Gastrocnemius medialis (tissue), 4 donors: ENCODE data around the gene WEE1. TPM values are rescaled to one million over a fixed set of nuclear protein-coding genes. Genes with fewer than 3 reads are reported as not detected.

Source experiments
- ATAC-seq, 2 donors: fragments of 150-250 bp; one replicate each; pipeline ENCODE4 v1.9.1; 2016
- DNase-seq, 2 donors: peaks; one replicate each; pipeline ENCODE4 v3.0.0-alpha.2; 2019
- H3K27ac ChIP-seq, 4 donors: fragments of 200-600 bp; sonication (generic); 1 replicate in 1 of 4; 2 replicates in 3 of 4; pipeline ENCODE4 v1.5.1; 2016 to 2018; ENCODE audit warnings: mild to moderate bottlenecking in 2 of 4, moderate library complexity in 1 of 4
- H3K27me3 ChIP-seq, 3 donors: fragments of 200-600 bp; sonication (generic) in 2 of 3; 1 replicate in 1 of 3; 2 replicates in 2 of 3; pipeline versions ENCODE4 v1.5.1 to v1.6.0; 2016 to 2019; ENCODE audit warnings: mild to moderate bottlenecking in 1 of 3, moderate library complexity in 1 of 3
- H3K36me3 ChIP-seq, 2 donors: fragments of 200-600 bp; sonication (generic) in 1 of 2; one replicate each; pipeline ENCODE4 v1.5.1; 2017 to 2018
- H3K4me1 ChIP-seq, 2 donors: fragments of 200-600 bp; sonication (generic) in 1 of 2; one replicate each; pipeline ENCODE4 v1.5.1; 2016 to 2017; ENCODE audit warnings: mild to moderate bottlenecking in 2 of 2
- H3K4me3 ChIP-seq, 4 donors: fragments of 200-600 bp; sonication (generic) in 3 of 4; 1 replicate in 1 of 4; 2 replicates in 3 of 4; pipeline ENCODE4 v1.5.1; 2016 to 2019; ENCODE audit warnings: mild to moderate bottlenecking in 2 of 4
- H3K9me3 ChIP-seq, 3 donors: fragments of 200-600 bp; sonication (generic) in 2 of 3; 1 replicate in 1 of 3; 2 replicates in 2 of 3; pipeline ENCODE4 v1.5.1; 2016 to 2019
- CTCF ChIP-seq, 5 experiments: fragments of 450-650 bp in 3 of 5; fragments of 200-600 bp in 2 of 5; sonication (generic) in 2 of 5; IDR thresholded peaks in 4 of 5; conservative IDR thresholded peaks in 1 of 5; 1 replicate in 4 of 5; 2 replicates in 1 of 5; pipeline ENCODE4 v1.5.1; 2016 to 2019; ENCODE audit warnings: antibody characterized with exemption in 5 of 5, mild to moderate bottlenecking in 3 of 5, moderate library complexity in 3 of 5
- POLR2A ChIP-seq, 2 donors: fragments of 450-650 bp; IDR thresholded peaks; one replicate each; pipeline ENCODE4 v1.6.1; 2017; ENCODE audit warnings: antibody characterized with exemption in 2 of 2, mild to moderate bottlenecking in 2 of 2, moderate library complexity in 2 of 2
- in situ Hi-C, 4 donors: fragments of 200-750 bp; cut with MboI; loops; one replicate each; pipeline versions ENCODE4 v1.15.0 to v1.8.0; 2017; ENCODE audit warnings: low sequenced_read_pairs in 4 of 4
- intact Hi-C: fragments of 100-400 bp; cut with DNase I; formaldehyde crosslinking; loops from one replicate; pipeline ENCODE4 v1.15.1; 2023; ENCODE audit warnings: low total_unique reads
- total RNA-seq, 4 donors: library from RNA; depleted of rRNA; stranded (reverse); fragments of >200 nt; gene quantifications; one replicate each; pipeline versions ENCODE4 v1.1.0 to v1.2.3, GENCODE V29; 2016

The WEE1 gene
- total RNA-seq, 4 donors from 2014 or later, result 6.8 to 16.2 (median 10.6) TPM

- TF ChIP-seq CTCF (IDR thresholded peaks at IDR 0.05 in 4 of 5, conservative IDR thresholded peaks at IDR 0.05 in 1 of 5) (no peak), POLR2A (IDR thresholded peaks at IDR 0.05) (no peak)
Measured at GRCh38 chr11:9633679-9634078, 60.2 kb downstream of the WEE1 start.

GRCh38 chr11:9636691-9637090 is 63.2 kb downstream of the WEE1 start:
- intact Hi-C loops, result no loop called here
- ATAC-seq (no peak), DNase-seq (no peak)
- Histone ChIP-seq H3K27ac (no peak overlapping the region), H3K36me3 (no peaks in the 10 kb centered on the region), H3K4me1 (peaks cover 9 to 12% of the 10 kb centered on the region in 2 donors), H3K9me3 (no peaks in the 10 kb centered on the region), H3K4me3 (no peak overlapping the region), H3K27me3 (no peaks in the 10 kb centered on the region)
- no peak for TF ChIP-seq POLR2A (IDR thresholded peaks at IDR 0.05)
- TF ChIP-seq CTCF (IDR thresholded peaks at IDR 0.05 in 4 of 5, conservative IDR thresholded peaks at IDR 0.05 in 1 of 5), result no peak
- in situ Hi-C loops, result no loop called here

More at GRCh38 chr11:9633679-9634078, 60.2 kb downstream of the WEE1 start:
- in situ Hi-C loops, result no loop called here
- no peaks in the 10 kb centered on the region for H3K36me3 ChIP-seq
- H3K27me3 ChIP-seq, result no peaks in the 10 kb centered on the region
- ATAC-seq (no peak), DNase-seq (no peak)
- intact Hi-C loops, result no loop called here
- no peaks in the 10 kb centered on the region for H3K9me3 ChIP-seq
- H3K4me1 ChIP-seq, result peaks cover 4 to 7% of the 10 kb centered on the region in 2 donors
- no peak overlapping the region for H3K27ac ChIP-seq
- H3K4me3 ChIP-seq, result no peak overlapping the region

GRCh38 chr11:9639099-9639498 is 65.6 kb downstream of the WEE1 start:
- TF ChIP-seq CTCF (IDR thresholded peaks at IDR 0.05 in 4 of 5, conservative IDR thresholded peaks at IDR 0.05 in 1 of 5) (no peak), POLR2A (IDR thresholded peaks at IDR 0.05) (no peak)
- Histone ChIP-seq H3K4me1 (peaks cover 9 to 12% of the 10 kb centered on the region in 2 donors), H3K9me3 (no peaks in the 10 kb centered on the region), H3K27ac (peak overlapping the region; percentile 20 to 65 (median 46)), H3K4me3 (no peak overlapping the region), H3K27me3 (no peaks in the 10 kb centered on the region), H3K36me3 (no peaks in the 10 kb centered on the region)
- intact Hi-C loops (no loop called here), in situ Hi-C loops (no loop called here)
- DNase-seq (peak; percentile 31 to 49), ATAC-seq (peak; percentile 80 to 81)

Other genes with a start within 250 kb of the WEE1 start
- 100 to 1,000 TPM; 167 to 286 (median 179) TPM for gene IPO7, start 189.0 kb upstream of the WEE1 start, total RNA-seq
- gene ZNF143, start 112.7 kb upstream of the WEE1 start, total RNA-seq, result 10 to 100 TPM; 33.3 to 42.6 (median 36.9) TPM
- 10 to 100 TPM in 1 of 4 donors, 1 to 10 TPM in 3; 6.5 to 14.4 (median 9.1) TPM for gene SWAP70, start 90.4 kb downstream of the WEE1 start, total RNA-seq